Heart left ventricle (tissue), 13 donors: ENCODE results near the gene TRAF2.
"Not testable (repeated sequence)": the region's sequence is repeated elsewhere in the genome, so short reads cannot be mapped to it uniquely, and the experiment has no call there.

ENCODE experiments used
- POLR2A ChIP-seq, 2 donors: fragments of 450-650 bp; IDR thresholded peaks; one replicate each; pipeline ENCODE4 v1.6.1; 2017; ENCODE audit warnings: antibody characterized with exemption in 2 of 2, mild to moderate bottlenecking in 2 of 2, moderate library complexity in 2 of 2
- TF ChIP-seq, protein P1 (sequence below), 12 donors: fragments of 200-600 bp; sonication (generic) in 4 of 12; IDR thresholded peaks; one replicate each; pipeline versions ENCODE4 v1.5.0 to v1.8.0; 2018 to 2022; ENCODE audit warnings: antibody characterized with exemption in 12 of 12, mild to moderate bottlenecking in 5 of 12
- donor health status: ischemic (EF 13 %, LVEDD 7.1; RV severe dilation, severe dysfunction).
- donor health status: DM: no; HTN: yes; CAD: no.
- donor health status: DM: no; HTN: no; CAD: no.
- donor health status: ischemic (EF 25% LVEDD 6.9; RV normal size, moderate dysfunction).
- donor health status: ischemic (EF 25% LVEDD 5.7; RV mildly dilated, moderate dysfunction).
- donor health status: ischemic (EF 35%, LVEDD 5.7; RV mildly dilated, moderate dysfunction).
- donor health status: nonischemic (EF 11% LVEDD 7.7; RV severe dilation, severe dysfunction).
- donor health status: DM: yes; HTN: yes; CAD: no.
- donor health status: PGD.
- donor health status: ischemic (EF 29% LVEDD 5.4; RV normal size, mild dysfunction).
- donor health status: nonischemic (EF 23%, LVEDD 6.1; RV moderate dilation, normal function).

DNA sequence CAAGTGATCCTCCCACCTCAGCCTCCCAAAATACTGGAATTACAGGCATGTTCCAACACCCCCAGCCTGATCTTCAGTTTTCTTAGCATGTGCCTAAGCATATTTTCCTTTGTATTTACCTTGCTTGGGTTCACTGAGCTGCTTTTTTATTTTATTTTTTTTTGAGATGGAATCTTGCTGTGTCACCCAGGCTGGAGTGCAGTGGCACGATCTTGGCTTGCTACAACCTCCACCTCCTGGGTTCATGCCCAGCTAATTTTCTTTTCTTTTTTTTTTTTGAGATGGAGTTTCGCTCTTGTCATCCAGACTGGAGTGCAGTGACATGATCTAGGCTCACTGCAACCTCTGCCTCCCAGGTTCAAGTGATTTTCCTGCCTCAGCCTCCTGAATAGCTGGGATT, 16.7 kb upstream of the TRAF2 start:
- not testable (repeated sequence) for TF ChIP-seq POLR2A (IDR thresholded peaks at IDR 0.05)
- TF ChIP-seq, protein P1, sequence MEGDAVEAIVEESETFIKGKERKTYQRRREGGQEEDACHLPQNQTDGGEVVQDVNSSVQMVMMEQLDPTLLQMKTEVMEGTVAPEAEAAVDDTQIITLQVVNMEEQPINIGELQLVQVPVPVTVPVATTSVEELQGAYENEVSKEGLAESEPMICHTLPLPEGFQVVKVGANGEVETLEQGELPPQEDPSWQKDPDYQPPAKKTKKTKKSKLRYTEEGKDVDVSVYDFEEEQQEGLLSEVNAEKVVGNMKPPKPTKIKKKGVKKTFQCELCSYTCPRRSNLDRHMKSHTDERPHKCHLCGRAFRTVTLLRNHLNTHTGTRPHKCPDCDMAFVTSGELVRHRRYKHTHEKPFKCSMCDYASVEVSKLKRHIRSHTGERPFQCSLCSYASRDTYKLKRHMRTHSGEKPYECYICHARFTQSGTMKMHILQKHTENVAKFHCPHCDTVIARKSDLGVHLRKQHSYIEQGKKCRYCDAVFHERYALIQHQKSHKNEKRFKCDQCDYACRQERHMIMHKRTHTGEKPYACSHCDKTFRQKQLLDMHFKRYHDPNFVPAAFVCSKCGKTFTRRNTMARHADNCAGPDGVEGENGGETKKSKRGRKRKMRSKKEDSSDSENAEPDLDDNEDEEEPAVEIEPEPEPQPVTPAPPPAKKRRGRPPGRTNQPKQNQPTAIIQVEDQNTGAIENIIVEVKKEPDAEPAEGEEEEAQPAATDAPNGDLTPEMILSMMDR (IDR thresholded peaks at IDR 0.05): not testable (repeated sequence)
